HL-60 (cell line): Measurements from ENCODE around the gene CCDC85B.

Experiments used
- POLR2AphosphoS5 ChIP-seq: IDR thresholded peaks from 2 replicates; pipeline ENCODE4 v1.6.1; 2012; ENCODE audit warnings: low read depth
- TF ChIP-seq, protein P1 (sequence below): IDR thresholded peaks from one replicate; pipeline ENCODE4 v1.5.1; 2011; ENCODE audit warnings: low read length, control low read depth, inconsistent platforms; ENCODE audit not compliant: insufficient read depth
- TF ChIP-seq, protein P2 (sequence below): IDR thresholded peaks from 2 replicates; pipeline ENCODE4 v1.6.1; 2012; ENCODE audit warnings: low read depth; ENCODE audit not compliant: insufficient replicate concordance

DNA sequence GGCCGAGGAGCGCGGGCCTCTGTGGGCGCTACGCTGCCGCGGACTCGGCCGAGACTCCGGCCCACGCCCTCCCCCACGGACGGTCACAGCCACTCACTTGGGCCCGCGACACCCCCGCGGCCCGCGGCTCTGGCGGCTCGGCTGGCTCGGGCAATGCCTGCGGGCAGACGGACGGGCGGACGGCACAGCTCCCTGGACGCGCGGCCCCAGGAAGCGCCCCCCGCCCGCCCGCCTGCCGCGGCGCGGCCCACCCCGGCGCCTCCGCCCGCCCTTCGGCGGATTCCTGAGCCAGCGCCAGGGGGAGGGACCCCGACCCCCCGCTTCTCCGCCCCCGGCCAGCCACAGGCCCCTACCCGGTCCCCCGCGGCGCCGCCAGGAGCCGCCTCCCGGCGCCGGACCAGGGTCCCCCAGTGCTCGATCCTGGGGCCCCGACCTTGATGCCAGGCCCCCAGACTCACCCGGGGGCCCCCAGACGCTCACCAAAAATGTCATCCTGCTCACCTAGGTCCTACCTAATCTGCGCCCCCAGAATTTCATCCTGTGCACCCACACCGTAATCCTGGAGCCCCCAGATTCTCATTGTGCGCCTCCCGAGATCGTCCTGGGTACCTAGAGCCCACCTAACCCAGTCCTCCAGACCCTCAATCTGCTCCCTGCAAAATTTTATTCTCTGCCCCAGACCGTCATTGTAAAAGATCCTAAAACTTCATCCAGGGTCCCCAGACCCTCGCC lies 17.7 kb upstream of the CCDC85B start, which contains the start of gene EFEMP2:
- TF ChIP-seq, protein P1, sequence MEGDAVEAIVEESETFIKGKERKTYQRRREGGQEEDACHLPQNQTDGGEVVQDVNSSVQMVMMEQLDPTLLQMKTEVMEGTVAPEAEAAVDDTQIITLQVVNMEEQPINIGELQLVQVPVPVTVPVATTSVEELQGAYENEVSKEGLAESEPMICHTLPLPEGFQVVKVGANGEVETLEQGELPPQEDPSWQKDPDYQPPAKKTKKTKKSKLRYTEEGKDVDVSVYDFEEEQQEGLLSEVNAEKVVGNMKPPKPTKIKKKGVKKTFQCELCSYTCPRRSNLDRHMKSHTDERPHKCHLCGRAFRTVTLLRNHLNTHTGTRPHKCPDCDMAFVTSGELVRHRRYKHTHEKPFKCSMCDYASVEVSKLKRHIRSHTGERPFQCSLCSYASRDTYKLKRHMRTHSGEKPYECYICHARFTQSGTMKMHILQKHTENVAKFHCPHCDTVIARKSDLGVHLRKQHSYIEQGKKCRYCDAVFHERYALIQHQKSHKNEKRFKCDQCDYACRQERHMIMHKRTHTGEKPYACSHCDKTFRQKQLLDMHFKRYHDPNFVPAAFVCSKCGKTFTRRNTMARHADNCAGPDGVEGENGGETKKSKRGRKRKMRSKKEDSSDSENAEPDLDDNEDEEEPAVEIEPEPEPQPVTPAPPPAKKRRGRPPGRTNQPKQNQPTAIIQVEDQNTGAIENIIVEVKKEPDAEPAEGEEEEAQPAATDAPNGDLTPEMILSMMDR: no peak
- no peak for TF ChIP-seq POLR2AphosphoS5
- TF ChIP-seq, protein P2, sequence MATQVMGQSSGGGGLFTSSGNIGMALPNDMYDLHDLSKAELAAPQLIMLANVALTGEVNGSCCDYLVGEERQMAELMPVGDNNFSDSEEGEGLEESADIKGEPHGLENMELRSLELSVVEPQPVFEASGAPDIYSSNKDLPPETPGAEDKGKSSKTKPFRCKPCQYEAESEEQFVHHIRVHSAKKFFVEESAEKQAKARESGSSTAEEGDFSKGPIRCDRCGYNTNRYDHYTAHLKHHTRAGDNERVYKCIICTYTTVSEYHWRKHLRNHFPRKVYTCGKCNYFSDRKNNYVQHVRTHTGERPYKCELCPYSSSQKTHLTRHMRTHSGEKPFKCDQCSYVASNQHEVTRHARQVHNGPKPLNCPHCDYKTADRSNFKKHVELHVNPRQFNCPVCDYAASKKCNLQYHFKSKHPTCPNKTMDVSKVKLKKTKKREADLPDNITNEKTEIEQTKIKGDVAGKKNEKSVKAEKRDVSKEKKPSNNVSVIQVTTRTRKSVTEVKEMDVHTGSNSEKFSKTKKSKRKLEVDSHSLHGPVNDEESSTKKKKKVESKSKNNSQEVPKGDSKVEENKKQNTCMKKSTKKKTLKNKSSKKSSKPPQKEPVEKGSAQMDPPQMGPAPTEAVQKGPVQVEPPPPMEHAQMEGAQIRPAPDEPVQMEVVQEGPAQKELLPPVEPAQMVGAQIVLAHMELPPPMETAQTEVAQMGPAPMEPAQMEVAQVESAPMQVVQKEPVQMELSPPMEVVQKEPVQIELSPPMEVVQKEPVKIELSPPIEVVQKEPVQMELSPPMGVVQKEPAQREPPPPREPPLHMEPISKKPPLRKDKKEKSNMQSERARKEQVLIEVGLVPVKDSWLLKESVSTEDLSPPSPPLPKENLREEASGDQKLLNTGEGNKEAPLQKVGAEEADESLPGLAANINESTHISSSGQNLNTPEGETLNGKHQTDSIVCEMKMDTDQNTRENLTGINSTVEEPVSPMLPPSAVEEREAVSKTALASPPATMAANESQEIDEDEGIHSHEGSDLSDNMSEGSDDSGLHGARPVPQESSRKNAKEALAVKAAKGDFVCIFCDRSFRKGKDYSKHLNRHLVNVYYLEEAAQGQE: no peak
